Activated CD8-positive, alpha-beta memory T cell treated with anti-CD3 and anti-CD28 coated beads, Interleukin-2, amount 50 U/mL, for 24 hours (primary cell): Measurements from ENCODE around the gene IQGAP2.
"Not testable (repeated sequence)": the region's sequence is repeated elsewhere in the genome, so short reads cannot be mapped to it uniquely, and the experiment has no call there.

ENCODE experiments used
- DNase-seq: peaks from one replicate; pipeline ENCODE4 v3.0.0-alpha.2; 2020; ENCODE audit errors: extremely low read depth

Gene IQGAP2, protein sequence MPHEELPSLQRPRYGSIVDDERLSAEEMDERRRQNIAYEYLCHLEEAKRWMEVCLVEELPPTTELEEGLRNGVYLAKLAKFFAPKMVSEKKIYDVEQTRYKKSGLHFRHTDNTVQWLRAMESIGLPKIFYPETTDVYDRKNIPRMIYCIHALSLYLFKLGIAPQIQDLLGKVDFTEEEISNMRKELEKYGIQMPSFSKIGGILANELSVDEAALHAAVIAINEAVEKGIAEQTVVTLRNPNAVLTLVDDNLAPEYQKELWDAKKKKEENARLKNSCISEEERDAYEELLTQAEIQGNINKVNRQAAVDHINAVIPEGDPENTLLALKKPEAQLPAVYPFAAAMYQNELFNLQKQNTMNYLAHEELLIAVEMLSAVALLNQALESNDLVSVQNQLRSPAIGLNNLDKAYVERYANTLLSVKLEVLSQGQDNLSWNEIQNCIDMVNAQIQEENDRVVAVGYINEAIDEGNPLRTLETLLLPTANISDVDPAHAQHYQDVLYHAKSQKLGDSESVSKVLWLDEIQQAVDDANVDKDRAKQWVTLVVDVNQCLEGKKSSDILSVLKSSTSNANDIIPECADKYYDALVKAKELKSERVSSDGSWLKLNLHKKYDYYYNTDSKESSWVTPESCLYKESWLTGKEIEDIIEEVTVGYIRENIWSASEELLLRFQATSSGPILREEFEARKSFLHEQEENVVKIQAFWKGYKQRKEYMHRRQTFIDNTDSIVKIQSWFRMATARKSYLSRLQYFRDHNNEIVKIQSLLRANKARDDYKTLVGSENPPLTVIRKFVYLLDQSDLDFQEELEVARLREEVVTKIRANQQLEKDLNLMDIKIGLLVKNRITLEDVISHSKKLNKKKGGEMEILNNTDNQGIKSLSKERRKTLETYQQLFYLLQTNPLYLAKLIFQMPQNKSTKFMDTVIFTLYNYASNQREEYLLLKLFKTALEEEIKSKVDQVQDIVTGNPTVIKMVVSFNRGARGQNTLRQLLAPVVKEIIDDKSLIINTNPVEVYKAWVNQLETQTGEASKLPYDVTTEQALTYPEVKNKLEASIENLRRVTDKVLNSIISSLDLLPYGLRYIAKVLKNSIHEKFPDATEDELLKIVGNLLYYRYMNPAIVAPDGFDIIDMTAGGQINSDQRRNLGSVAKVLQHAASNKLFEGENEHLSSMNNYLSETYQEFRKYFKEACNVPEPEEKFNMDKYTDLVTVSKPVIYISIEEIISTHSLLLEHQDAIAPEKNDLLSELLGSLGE (N-terminal part only)

GRCh38 chr5:76402886-76403765, at the start of gene IQGAP2:
IQGAP2 (plus strand) TSS chr5:76403285; CDS start chr5:76403546, 261 bp downstream.
- DNase-seq: peak; percentile 36

DNA sequence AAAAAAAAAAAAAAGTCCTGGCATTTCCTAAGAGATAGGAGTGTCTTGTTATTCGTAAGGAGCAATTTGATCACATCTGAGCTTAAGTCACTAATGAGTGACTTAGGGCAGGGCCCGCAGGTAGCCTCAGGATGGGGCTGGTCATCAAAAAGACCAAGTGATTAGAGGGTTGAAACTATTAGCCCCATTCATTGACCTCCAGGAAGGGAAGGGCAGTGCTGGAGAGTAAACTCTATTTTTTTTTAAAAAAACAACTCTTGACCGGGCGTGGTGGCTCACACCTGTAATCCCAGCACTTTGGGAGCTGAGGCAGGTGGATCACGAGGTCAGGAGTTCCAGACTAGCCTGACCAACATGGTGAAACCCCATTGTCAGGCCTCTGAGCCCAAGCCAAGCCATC, 46.2 kb upstream of the IQGAP2 start:
- DNase-seq: no peak

- DNase-seq: no peak
These were observed 39.5 kb upstream of the IQGAP2 start for GRCh38 chr5:76363352-76364225.

DNA sequence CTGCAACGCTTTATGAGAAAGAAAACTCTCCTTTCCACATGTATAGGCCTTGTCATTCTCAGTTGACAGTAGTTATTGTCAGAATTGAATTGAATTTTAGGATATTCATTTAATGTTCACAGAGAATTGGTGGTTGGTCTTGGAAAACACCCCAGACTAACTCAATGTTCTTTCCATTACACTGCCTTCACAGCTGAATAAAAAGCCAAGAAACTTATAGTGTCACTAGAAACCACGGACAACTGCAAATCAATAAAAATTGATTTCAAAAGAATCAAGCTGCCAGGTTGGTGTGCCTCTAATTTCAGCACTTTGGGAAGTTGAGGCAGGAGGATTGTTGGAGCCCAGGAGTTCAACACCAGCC, 38.9 kb upstream of the IQGAP2 start:
- DNase-seq: no peak

- DNase-seq: no peak
These were observed 37.5 kb upstream of the IQGAP2 start for GRCh38 chr5:76365561-76365960.

- DNase-seq: no peak
These were observed 36.5 kb upstream of the IQGAP2 start for GRCh38 chr5:76366596-76366995.

GRCh38 chr5:76367623-76368371, 35.3 kb upstream of the IQGAP2 start:
- DNase-seq: no peak

GRCh38 chr5:76368941-76369340, 34.1 kb upstream of the IQGAP2 start:
- no peak for DNase-seq

- DNase-seq: not testable (repeated sequence)
These were observed 33.4 kb upstream of the IQGAP2 start for GRCh38 chr5:76369668-76370067.

DNA sequence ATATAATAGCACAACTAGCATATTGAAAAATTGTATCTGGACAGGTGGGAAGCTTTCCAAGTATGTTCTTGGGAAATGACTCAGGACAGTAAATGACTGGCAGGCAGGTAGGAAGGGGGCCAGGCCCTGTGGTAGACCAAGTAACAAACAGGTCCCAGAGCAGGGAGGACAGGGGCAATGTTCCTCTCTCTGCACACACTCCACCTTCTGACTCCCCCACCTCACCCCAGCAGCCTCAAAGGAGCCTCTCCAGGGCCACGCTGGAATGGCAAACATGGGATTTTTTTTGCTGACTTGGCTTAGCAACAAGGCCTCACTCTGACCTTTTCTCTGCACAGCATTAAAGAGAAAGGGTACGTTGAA, 31.1 kb upstream of the IQGAP2 start:
- DNase-seq: no peak

DNA sequence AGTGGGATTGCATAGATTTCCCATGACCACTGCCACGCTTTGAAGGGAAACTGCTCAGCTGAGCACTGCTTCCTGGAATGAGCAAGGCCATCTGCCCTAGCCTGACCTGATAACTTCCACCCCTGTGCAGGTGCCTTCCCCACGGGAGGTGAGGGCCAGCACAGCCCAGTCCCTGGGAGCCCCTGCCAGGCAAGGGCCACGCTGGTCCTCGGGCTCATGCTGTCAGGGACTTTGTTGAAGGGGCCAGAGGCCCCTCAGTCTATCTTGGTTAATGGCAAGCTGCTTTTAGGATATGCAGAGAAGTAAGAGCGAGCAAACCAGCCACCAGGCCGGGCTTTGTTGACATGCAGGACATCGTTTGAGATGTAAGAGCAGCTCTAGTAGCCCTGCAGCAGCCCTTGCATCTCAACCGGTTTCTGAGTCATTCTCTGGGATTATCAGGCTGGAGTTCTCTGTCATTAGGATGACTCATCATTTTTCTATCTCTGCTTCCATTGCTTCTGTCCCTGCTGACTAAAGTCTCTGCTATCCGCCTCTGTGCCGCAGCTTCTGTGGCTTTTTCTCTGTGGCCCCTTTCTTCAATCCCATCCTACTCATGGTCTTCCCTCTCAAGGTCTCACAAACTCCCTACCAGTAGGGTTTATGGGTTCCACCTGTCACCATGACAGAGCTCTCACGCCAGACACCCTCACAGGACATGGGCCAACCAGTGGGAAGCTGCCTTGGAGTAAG, 30.6 kb upstream of the IQGAP2 start:
- no peak for DNase-seq

DNA sequence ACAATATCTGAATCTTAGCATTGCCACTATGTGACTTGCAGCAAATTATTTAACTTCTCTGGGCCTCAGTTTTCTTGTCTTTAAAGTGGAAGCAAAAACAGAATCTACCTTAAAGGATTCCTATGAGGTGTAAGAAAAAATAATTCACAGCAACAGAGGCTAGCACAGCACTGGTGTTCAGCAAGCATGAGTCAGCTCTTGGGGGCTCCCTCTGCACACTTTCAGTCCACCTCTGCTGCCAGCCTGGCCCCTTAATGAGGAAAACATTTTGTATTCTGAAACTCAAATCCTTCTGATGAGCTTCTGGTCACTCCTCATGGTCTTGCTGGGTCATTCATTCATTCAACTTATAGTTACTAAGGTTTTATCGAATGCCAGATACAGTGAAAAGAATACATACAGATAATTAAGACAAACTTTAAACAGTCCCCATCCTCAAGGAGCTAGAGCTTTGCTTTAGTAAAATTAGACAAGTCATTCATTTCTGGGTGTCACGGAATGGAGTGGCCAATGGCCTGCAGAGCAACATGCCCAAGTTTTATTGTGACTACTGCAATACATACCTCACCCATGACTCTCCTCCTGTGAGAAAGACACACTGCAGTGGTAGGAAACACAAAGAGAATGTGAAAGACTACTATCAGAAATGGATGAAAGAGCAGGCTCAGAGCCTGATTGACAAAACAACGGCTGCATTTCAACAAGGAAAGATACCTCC, 26.8 kb upstream of the IQGAP2 start:
- DNase-seq: no peak

DNA sequence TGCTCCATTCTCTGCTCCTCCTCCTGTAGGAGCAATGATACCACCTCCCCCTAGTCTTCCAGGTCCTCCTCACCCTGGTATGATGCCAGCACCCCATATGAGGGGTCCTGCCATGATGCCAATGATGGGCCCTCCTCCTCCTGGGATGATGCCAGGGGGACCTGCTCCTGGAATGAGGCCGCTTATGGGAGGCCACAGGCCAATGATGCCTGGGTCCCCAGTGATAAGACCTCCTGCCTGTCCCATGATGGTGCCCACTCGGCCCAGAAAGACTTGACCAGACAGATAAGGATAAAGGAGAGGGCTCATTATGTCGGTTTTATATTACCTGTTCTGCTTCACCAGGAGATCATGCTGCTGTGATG, 26.2 kb upstream of the IQGAP2 start:
- DNase-seq: no peak

DNA sequence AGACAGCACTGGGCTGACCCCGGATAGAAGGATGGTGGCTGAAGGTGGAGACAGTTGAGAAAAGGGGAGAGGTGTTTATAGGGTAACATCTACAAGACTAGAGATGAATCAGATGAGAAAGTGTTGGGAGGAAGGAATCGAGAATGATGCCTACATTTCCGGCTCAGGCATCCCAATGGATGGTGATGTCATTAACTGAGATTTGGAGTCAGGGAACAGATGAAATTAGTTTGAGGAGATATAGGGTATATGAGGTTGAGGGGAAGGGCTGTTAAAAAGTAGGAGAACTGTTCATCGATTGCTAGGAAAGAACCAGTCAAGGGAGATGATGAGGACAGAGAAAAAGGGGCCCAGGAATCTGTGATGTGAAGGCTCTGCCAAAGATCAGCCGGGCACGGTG, 24.7 kb upstream of the IQGAP2 start:
- no peak for DNase-seq

- no peak for DNase-seq
These were observed 23.8 kb upstream of the IQGAP2 start for GRCh38 chr5:76379316-76379715.

- no peak for DNase-seq
These were observed 23.2 kb upstream of the IQGAP2 start for GRCh38 chr5:76379855-76380254.

- DNase-seq: no peak
These were observed 22.6 kb upstream of the IQGAP2 start for GRCh38 chr5:76380346-76381066.
